NT2/D1 (cell line): ENCODE measurements around the gene RPS6KA2.

Source experiments
- DNase-seq: peaks from one replicate; pipeline ENCODE4 v3.0.0-alpha.2; 2011; ENCODE audit warnings: low read depth, low spot score
- H3K27me3 ChIP-seq: 2 replicates; pipeline ENCODE4 v1.6.0; 2011; ENCODE audit warnings: mild to moderate bottlenecking; ENCODE audit not compliant: insufficient read length, insufficient read depth
- H3K36me3 ChIP-seq: 2 replicates; pipeline ENCODE4 v1.6.1; 2011; ENCODE audit warnings: mild to moderate bottlenecking, low read length, mixed read lengths; ENCODE audit not compliant: insufficient read depth, insufficient read length
- H3K4me1 ChIP-seq: 2 replicates; pipeline ENCODE4 v1.5.1; 2011; ENCODE audit not compliant: insufficient read depth, insufficient read length
- H3K4me3 ChIP-seq: 2 replicates; pipeline ENCODE4 v1.5.1; 2011; ENCODE audit warnings: low read depth; ENCODE audit not compliant: insufficient read length
- H3K9ac ChIP-seq: 2 replicates; pipeline ENCODE4 v1.6.0; 2011; ENCODE audit warnings: low read depth; ENCODE audit not compliant: insufficient read length
- H3K9me3 ChIP-seq: 2 replicates; pipeline ENCODE4 v1.5.1; 2011; ENCODE audit warnings: mild to moderate bottlenecking, low read length; ENCODE audit not compliant: insufficient read depth
- SUZ12 ChIP-seq: IDR thresholded peaks from 2 replicates; pipeline ENCODE4 v1.6.1; 2011; ENCODE audit not compliant: insufficient read length, insufficient read depth; ENCODE audit errors: extremely low read depth
- YY1 ChIP-seq: IDR thresholded peaks from 2 replicates; pipeline ENCODE4 v1.6.1; 2011; ENCODE audit not compliant: insufficient read length, insufficient read depth
- ZNF274 ChIP-seq: IDR thresholded peaks from 2 replicates; pipeline ENCODE4 v1.6.1; 2011; ENCODE audit warnings: mild to moderate bottlenecking, low read depth, low read length

The RPS6KA2 gene

GRCh38 chr6:166503167-166503744 is 123.8 kb downstream of the RPS6KA2 start:
- Histone ChIP-seq H3K9me3 (no peaks in the 10 kb centered on the region), H3K4me3 (no peak overlapping the region), H3K36me3 (peaks cover 10% of the 10 kb centered on the region), H3K9ac (no peak overlapping the region), H3K27me3 (no peaks in the 10 kb centered on the region), H3K4me1 (peaks cover 6% of the 10 kb centered on the region)
- DNase-seq: no peak
- TF ChIP-seq ZNF274 (no peak), YY1 (no peak), SUZ12 (no peak)

- Histone ChIP-seq H3K9ac (no peak overlapping the region), H3K36me3 (peaks cover 12% of the 10 kb centered on the region), H3K4me1 (no peaks in the 10 kb centered on the region), H3K9me3 (no peaks in the 10 kb centered on the region), H3K4me3 (no peak overlapping the region), H3K27me3 (no peaks in the 10 kb centered on the region)
- no peak for DNase-seq
- no peak for TF ChIP-seq YY1
- no peak for TF ChIP-seq SUZ12
- no peak for TF ChIP-seq ZNF274
Measured at GRCh38 chr6:166502453-166502852, 124.6 kb downstream of the RPS6KA2 start.

GRCh38 chr6:166501246-166501645 is 125.8 kb downstream of the RPS6KA2 start:
- no peak overlapping the region for H3K9ac ChIP-seq

GRCh38 chr6:166500246-166500645 is 126.8 kb downstream of the RPS6KA2 start:
- no peak for DNase-seq
- Histone ChIP-seq H3K4me3 (no peak overlapping the region), H3K36me3 (peaks cover 12% of the 10 kb centered on the region), H3K27me3 (no peaks in the 10 kb centered on the region), H3K9ac (no peak overlapping the region), H3K4me1 (no peaks in the 10 kb centered on the region), H3K9me3 (no peaks in the 10 kb centered on the region)
- no peak for TF ChIP-seq ZNF274
- no peak for TF ChIP-seq YY1
- no peak for TF ChIP-seq SUZ12

More at GRCh38 chr6:166501246-166501645, 125.8 kb downstream of the RPS6KA2 start:
- Histone ChIP-seq H3K4me3 (no peak overlapping the region), H3K4me1 (no peaks in the 10 kb centered on the region), H3K9me3 (no peaks in the 10 kb centered on the region), H3K27me3 (no peaks in the 10 kb centered on the region), H3K36me3 (peaks cover 12% of the 10 kb centered on the region)
- no peak for DNase-seq
- TF ChIP-seq ZNF274 (no peak), YY1 (no peak), SUZ12 (no peak)

- Histone ChIP-seq H3K9ac (no peak overlapping the region), H3K27me3 (no peaks in the 10 kb centered on the region), H3K4me3 (no peak overlapping the region), H3K4me1 (no peaks in the 10 kb centered on the region), H3K9me3 (no peaks in the 10 kb centered on the region), H3K36me3 (peaks cover 12% of the 10 kb centered on the region)
- no peak for TF ChIP-seq ZNF274
- TF ChIP-seq YY1: no peak
- TF ChIP-seq SUZ12: no peak
- no peak for DNase-seq
Measured at GRCh38 chr6:166499350-166500163, 127.5 kb downstream of the RPS6KA2 start.

GRCh38 chr6:166498661-166499349 is 128.2 kb downstream of the RPS6KA2 start:
- no peaks in the 10 kb centered on the region for H3K9me3 ChIP-seq
- no peaks in the 10 kb centered on the region for H3K27me3 ChIP-seq
- H3K4me1 ChIP-seq: no peaks in the 10 kb centered on the region
- H3K36me3 ChIP-seq: peaks cover 11% of the 10 kb centered on the region
- DNase-seq: no peak
- TF ChIP-seq SUZ12 (no peak), YY1 (no peak), ZNF274 (no peak)
- no peak overlapping the region for H3K9ac ChIP-seq
- no peak overlapping the region for H3K4me3 ChIP-seq

- DNase-seq: no peak
- TF ChIP-seq SUZ12: no peak
- no peak for TF ChIP-seq ZNF274
- TF ChIP-seq YY1: no peak
- H3K4me1 ChIP-seq: no peaks in the 10 kb centered on the region
- no peaks in the 10 kb centered on the region for H3K9me3 ChIP-seq
- H3K27me3 ChIP-seq: no peaks in the 10 kb centered on the region
- H3K4me3 ChIP-seq: no peak overlapping the region
- no peak overlapping the region for H3K9ac ChIP-seq
- H3K36me3 ChIP-seq: peaks cover 10% of the 10 kb centered on the region
Measured at GRCh38 chr6:166498228-166498627, 128.8 kb downstream of the RPS6KA2 start.
